HG02852 (cell line): ENCODE measurements around the gene ITIH2.

ENCODE experiments used
- ATAC-seq: cut with Tn5 transposase; IDR thresholded peaks from one replicate; pipeline ENCODE4 v1.9.1; 2021; ENCODE audit warnings: mild to moderate bottlenecking, moderate library complexity; ENCODE audit not compliant: unreplicated experiment

Gene ITIH2

GRCh38 chr10:7789390-7789789, 86.3 kb downstream of the ITIH2 start:
- ATAC-seq = no peak

GRCh38 chr10:7792541-7792940, 89.4 kb downstream of the ITIH2 start:
- no peak for ATAC-seq

- ATAC-seq = no peak
Observed at GRCh38 chr10:7794251-7795026, 91.3 kb downstream of the ITIH2 start.

GRCh38 chr10:7795605-7796004, 92.5 kb downstream of the ITIH2 start:
- no peak for ATAC-seq

- ATAC-seq = no peak
Observed at GRCh38 chr10:7797582-7797981, 94.5 kb downstream of the ITIH2 start.
